ENCODE results near the gene TUBGCP6. TPM values are rescaled to one million over a fixed set of nuclear protein-coding genes. Genes with fewer than 3 reads are reported as not detected.

Gene TUBGCP6
- total RNA-seq, 6 experiments from 2014 or later, result 10.4 to 22.6 (median 14.6) TPM

DNA sequence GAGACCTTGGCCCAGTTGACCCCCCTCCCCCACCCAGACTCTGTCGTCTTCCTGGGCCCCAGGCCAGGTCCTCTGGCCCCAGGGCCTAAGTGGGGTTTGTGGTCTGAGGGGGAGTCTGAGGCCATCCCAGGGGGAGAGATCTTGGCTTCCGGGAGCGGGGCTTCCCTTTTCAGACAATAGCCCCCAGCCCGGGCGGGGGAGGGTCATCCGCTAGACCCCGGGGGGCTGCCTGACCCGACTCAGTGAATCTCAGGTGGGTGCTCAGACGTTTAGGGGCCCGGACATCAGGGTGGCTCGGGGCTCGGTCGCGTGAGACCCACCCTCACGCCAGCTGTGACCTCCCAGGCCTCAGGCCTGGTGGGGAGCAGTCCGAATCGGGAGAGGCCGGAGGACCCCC, 24.7 kb upstream of the TUBGCP6 start:
- Histone ChIP-seq H3K27me3 (no peaks in the 10 kb centered on the region), H3K27ac (no peak overlapping the region), H3K36me3 (no peaks in the 10 kb centered on the region), H3K9me3 (no peaks in the 10 kb centered on the region), H3K4me3 (peak overlapping the region; percentile 35 to 42 (median 40)), H3K4me1 (peaks cover 6 to 49% (median 24%) of the 10 kb centered on the region in 4 donors)
- ATAC-seq, result no peak
- no peak for DNase-seq
- TF ChIP-seq CTCF (IDR thresholded peaks at IDR 0.05) (no peak), POLR2A (IDR thresholded peaks at IDR 0.05) (no peak)
- 50% methylated on average over 1 of the region's 18 CpGs for WGBS (ENCODE audit: insufficient coverage, low coverage, low lambda C conversion rate, missing lambda C conversion rate)
- intact Hi-C loops (cut with DNase I), result loop anchor here in 1 of 2 donors (5.0 kb wide), 1 partner anchor 73 kb away; the partner anchor contains the start of gene PPP6R2

DNA sequence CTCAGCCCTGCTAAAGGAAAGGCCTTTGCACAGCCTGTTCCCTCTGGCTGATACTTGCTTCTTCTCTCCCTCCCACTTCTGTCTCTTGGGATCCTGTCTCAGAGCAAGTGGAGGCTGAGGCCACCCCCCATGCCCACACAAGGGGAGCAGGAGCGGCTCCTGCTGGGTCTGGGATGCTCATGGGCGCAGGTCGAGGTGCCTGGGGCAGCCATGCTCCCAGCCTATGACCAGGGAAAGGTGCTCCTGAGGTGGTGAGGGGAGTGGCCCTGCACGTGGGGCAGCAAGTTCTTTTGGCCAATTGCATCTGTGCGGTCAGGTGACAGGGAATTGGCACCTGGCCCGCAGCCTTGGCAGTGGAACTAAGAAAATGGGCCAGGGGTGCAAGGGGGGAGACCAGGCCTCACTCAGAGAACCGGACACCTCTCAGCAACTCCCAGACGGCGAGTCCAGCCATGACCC, 23.9 kb upstream of the TUBGCP6 start:
- Histone ChIP-seq H3K9me3 (no peaks in the 10 kb centered on the region), H3K36me3 (no peaks in the 10 kb centered on the region), H3K4me1 (peaks cover 6 to 44% (median 24%) of the 10 kb centered on the region in 4 donors), H3K27ac (no peak overlapping the region), H3K27me3 (no peaks in the 10 kb centered on the region), H3K4me3 (no peak overlapping the region)
- intact Hi-C loops (cut with DNase I), result loop anchor here in 1 of 2 donors (5.0 kb wide), 1 partner anchor 74 kb away; the partner anchor contains the start of gene PPP6R2
- DNase-seq, result peak in 1 of 3 donors; percentile 85
- no peak for TF ChIP-seq CTCF (IDR thresholded peaks at IDR 0.05)
- TF ChIP-seq POLR2A (IDR thresholded peaks at IDR 0.05), result no peak
- 0% methylated on average over 1 of the region's 9 CpGs for WGBS (ENCODE audit: insufficient coverage, low coverage, low lambda C conversion rate, missing lambda C conversion rate)
- ATAC-seq, result peak in 2 of 4 donors; percentile 15 to 19

DNA sequence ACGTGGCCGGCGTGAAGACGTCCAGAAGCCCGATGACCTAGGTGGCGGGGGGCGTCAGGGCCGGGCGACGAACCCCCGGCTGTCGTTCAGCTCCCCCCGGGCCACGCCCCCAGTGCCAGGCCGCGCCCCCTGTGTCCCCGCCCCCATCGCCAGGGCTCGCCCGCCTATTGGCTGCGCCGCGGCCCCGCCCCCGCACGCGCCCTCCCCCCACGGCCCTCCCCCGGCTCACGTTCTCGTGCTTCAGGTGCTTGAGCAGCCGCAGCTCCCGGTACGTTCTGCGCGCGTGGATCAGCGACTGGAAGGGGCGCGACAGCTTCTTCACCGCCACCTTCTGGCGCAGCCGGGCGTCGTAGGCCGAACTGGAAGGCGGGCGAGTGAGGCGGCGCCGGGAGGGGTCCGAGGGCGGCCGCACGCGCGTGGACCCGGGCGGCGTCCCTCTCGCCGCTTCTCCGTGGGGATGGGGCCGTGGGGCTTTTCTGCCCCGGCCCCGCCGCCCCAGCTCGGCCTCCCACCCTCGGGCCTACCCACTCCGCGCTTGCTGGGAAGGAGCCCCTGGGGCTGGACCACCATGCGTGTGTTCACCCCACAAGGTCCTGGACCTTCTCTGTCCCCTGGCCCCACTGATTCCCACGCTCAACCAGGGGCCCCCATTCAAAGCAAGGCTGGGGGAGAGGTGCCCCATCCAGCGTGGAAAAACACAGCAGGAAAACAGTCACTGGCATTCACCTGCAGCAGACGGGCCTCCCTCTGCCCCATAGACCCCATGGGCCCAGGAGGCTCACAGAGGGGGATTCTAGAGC, 23.0 kb upstream of the TUBGCP6 start:
- no peak overlapping the region for H3K27ac ChIP-seq
- no peaks in the 10 kb centered on the region for H3K9me3 ChIP-seq
- 17% methylated on average over 6 of the region's 75 CpGs for WGBS (ENCODE audit: insufficient coverage, low coverage, low lambda C conversion rate, missing lambda C conversion rate)
- H3K27me3 ChIP-seq, result no peaks in the 10 kb centered on the region
- intact Hi-C loops (cut with DNase I), result loop anchor here in 1 of 2 donors (5.0 kb wide), 1 partner anchor 75 kb away; the partner anchor contains the start of gene PPP6R2
- TF ChIP-seq POLR2A (IDR thresholded peaks at IDR 0.05) (no peak), CTCF (IDR thresholded peaks at IDR 0.05) (peak in 2 of 4 donors; percentile 8 to 20)
- peak overlapping the region in 2 of 3 donors; percentile 23 to 33 for H3K4me3 ChIP-seq
- H3K4me1 ChIP-seq, result peaks cover 6 to 44% (median 24%) of the 10 kb centered on the region in 4 donors
- DNase-seq, result peak in 2 of 3 donors; percentile 63 to 78
- no peaks in the 10 kb centered on the region for H3K36me3 ChIP-seq
- peak; percentile 36 to 70 (median 59) for ATAC-seq

DNA sequence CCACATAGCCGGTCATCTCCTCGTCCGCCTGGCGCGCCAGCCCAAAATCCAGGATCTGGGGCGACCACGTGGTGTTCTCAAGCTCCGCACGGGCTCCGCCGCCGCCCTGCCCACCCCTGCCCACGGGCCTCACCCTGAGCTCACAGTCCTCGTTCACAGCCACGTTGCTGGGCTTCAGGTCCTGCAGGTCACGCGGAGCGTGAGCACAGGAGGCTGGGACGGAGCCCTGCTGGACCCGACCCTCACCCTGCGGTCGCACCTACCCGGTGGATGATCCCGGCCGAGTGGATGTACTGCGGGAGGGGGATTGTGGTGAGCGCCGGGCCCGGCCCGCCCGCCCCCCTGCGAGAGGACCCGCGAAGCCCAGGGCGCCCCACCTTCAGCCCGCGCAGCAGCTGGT, 22.2 kb upstream of the TUBGCP6 start:
- intact Hi-C loops (cut with DNase I), result loop anchor here in 1 of 2 donors (5.0 kb wide), 1 partner anchor 75 kb away; the partner anchor contains the start of gene PPP6R2
- ATAC-seq (no peak), DNase-seq (no peak)
- H3K4me3 ChIP-seq, result no peak overlapping the region
- TF ChIP-seq POLR2A (IDR thresholded peaks at IDR 0.05) (no peak), CTCF (IDR thresholded peaks at IDR 0.05) (no peak)
- no peaks in the 10 kb centered on the region for H3K9me3 ChIP-seq
- no peak overlapping the region for H3K27ac ChIP-seq
- no CpG with 5 or more reads among the region's 37 CpGs for WGBS (ENCODE audit: insufficient coverage, low coverage, low lambda C conversion rate, missing lambda C conversion rate)
- H3K36me3 ChIP-seq, result no peaks in the 10 kb centered on the region
- peaks cover 6 to 44% (median 24%) of the 10 kb centered on the region in 4 donors for H3K4me1 ChIP-seq
- H3K27me3 ChIP-seq, result no peaks in the 10 kb centered on the region
